ENCODE data around the gene KANTR. TPM values are rescaled to one million over a fixed set of nuclear protein-coding genes. Genes with fewer than 3 reads are reported as not detected.

Gene KANTR
- total RNA-seq, 1 donor from 2014 or later, result 10.1 TPM

DNA sequence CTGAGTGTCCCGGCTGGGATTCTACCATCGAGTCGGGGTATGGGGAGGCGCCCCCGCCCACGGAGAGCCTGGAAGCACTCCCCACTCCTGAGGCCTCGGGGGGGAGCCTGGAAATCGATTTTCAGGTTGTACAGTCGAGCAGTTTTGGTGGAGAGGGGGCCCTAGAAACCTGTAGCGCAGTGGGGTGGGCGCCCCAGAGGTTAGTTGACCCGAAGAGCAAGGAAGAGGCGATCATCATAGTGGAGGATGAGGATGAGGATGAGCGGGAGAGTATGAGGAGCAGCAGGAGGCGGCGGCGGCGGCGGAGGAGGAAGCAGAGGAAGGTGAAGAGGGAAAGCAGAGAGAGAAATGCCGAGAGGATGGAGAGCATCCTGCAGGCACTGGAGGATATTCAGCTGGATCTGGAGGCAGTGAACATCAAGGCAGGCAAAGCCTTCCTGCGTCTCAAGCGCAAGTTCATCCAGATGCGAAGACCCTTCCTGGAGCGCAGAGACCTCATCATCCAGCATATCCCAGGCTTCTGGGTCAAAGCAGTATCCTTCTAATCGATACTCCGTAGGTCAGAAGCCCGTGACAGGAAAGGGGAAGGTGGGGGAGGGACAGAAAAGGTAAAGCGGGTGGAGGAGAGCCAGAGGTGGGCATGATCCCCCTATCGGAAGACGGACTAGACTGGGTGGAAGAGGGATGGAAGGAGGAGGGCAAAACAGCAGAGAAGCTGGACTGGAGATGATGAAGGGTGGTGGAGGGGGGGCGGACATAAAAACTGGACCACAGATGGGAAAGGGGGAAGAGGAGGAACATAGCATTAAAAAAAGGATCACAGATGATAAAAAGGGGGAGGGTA lies 10.9 kb upstream of the KANTR start:
- H3K9me3 Mint-ChIP-seq, result peaks cover 3% of the 10 kb centered on the region
- peaks cover 45% of the 10 kb centered on the region for H3K4me1 Mint-ChIP-seq
- peaks cover 14% of the 10 kb centered on the region for H3K36me3 Mint-ChIP-seq (ENCODE audit: low read depth)
- H3K4me3 Mint-ChIP-seq, result peak overlapping the region; percentile 88
- TF ChIP-seq, protein P1, sequence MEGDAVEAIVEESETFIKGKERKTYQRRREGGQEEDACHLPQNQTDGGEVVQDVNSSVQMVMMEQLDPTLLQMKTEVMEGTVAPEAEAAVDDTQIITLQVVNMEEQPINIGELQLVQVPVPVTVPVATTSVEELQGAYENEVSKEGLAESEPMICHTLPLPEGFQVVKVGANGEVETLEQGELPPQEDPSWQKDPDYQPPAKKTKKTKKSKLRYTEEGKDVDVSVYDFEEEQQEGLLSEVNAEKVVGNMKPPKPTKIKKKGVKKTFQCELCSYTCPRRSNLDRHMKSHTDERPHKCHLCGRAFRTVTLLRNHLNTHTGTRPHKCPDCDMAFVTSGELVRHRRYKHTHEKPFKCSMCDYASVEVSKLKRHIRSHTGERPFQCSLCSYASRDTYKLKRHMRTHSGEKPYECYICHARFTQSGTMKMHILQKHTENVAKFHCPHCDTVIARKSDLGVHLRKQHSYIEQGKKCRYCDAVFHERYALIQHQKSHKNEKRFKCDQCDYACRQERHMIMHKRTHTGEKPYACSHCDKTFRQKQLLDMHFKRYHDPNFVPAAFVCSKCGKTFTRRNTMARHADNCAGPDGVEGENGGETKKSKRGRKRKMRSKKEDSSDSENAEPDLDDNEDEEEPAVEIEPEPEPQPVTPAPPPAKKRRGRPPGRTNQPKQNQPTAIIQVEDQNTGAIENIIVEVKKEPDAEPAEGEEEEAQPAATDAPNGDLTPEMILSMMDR (conservative IDR thresholded peaks at IDR 0.05), result no peak
- H3K27ac Mint-ChIP-seq (ENCODE audit: unreplicated experiment), result no peak overlapping the region
- DNase-seq (ENCODE audit: low read depth, low spot score), result no peak
- no peaks in the 10 kb centered on the region for H3K27me3 Mint-ChIP-seq (ENCODE audit: low read depth)

DNA sequence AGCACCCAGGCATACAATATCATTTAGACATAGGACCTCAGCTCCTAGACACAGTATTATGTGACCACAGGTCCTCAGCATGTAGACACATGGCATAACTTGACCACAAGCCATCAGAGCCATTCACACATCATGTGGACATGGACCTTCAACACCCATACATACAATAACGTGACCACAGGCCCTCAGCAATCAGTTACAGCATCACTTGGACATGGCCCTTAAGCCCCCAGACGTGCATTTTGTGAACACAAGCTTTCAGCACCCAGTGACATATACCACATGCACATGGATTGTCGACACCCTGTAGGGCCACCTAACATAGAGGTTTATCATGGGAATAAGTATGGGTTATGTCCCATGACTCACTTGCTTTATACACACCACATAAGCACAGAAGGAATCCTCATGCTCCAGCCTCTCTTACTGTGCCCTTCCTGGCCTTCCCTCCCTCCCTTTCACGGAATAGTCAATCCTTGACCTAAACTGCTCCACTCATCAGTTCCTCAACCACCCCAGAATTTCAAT lies 9.8 kb upstream of the KANTR start:
- Mint-ChIP-seq H3K9me3 (peaks cover 3% of the 10 kb centered on the region), H3K27ac (ENCODE audit: unreplicated experiment) (no peak overlapping the region)

GRCh38 chrX:53084863-53085262 lies 9.1 kb upstream of the KANTR start:
- Mint-ChIP-seq H3K4me1 (peaks cover 60% of the 10 kb centered on the region), H3K27me3 (ENCODE audit: low read depth) (no peaks in the 10 kb centered on the region), H3K36me3 (ENCODE audit: low read depth) (peaks cover 12% of the 10 kb centered on the region), H3K9me3 (peaks cover 3% of the 10 kb centered on the region), H3K27ac (ENCODE audit: unreplicated experiment) (no peak overlapping the region), H3K4me3 (peak overlapping the region; percentile 88)
- DNase-seq (ENCODE audit: low read depth, low spot score), result no peak
- TF ChIP-seq, protein P1 (conservative IDR thresholded peaks at IDR 0.05), result no peak

More for the DNA sequence above, 9.8 kb upstream of the KANTR start:
- H3K4me1 Mint-ChIP-seq, result peaks cover 57% of the 10 kb centered on the region
- TF ChIP-seq, protein P1 (conservative IDR thresholded peaks at IDR 0.05), result no peak
- H3K36me3 Mint-ChIP-seq (ENCODE audit: low read depth), result peaks cover 14% of the 10 kb centered on the region
- no peaks in the 10 kb centered on the region for H3K27me3 Mint-ChIP-seq (ENCODE audit: low read depth)
- H3K4me3 Mint-ChIP-seq, result peak overlapping the region; percentile 88
- DNase-seq (ENCODE audit: low read depth, low spot score), result no peak

DNA sequence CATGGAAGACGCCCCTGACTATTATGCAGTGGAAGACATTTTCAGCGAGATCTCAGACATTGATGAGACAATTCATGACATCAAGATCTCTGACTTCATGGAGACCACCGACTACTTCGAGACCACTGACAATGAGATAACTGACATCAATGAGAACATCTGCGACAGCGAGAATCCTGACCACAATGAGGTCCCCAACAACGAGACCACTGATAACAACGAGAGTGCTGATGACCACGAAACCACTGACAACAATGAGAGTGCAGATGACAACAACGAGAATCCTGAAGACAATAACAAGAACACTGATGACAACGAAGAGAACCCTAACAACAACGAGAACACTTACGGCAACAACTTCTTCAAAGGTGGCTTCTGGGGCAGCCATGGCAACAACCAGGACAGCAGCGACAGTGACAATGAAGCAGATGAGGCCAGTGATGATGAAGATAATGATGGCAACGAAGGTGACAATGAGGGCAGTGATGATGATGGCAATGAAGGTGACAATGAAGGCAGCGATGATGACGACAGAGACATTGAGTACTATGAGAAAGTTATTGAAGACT lies 8.2 kb upstream of the KANTR start:
- DNase-seq (ENCODE audit: low read depth, low spot score), result no peak
- Mint-ChIP-seq H3K27me3 (ENCODE audit: low read depth) (no peaks in the 10 kb centered on the region), H3K36me3 (ENCODE audit: low read depth) (peaks cover 12% of the 10 kb centered on the region), H3K27ac (ENCODE audit: unreplicated experiment) (no peak overlapping the region), H3K4me1 (peaks cover 58% of the 10 kb centered on the region), H3K9me3 (peaks cover 3% of the 10 kb centered on the region), H3K4me3 (peak overlapping the region; percentile 49)
- TF ChIP-seq, protein P1 (conservative IDR thresholded peaks at IDR 0.05), result no peak

GRCh38 chrX:53086464-53086863 lies 7.5 kb upstream of the KANTR start:
- no peak overlapping the region for H3K27ac Mint-ChIP-seq (ENCODE audit: unreplicated experiment)
- peaks cover 3% of the 10 kb centered on the region for H3K9me3 Mint-ChIP-seq

More at GRCh38 chrX:53086464-53086863, 7.5 kb upstream of the KANTR start:
- peak overlapping the region; percentile 93 for H3K4me3 Mint-ChIP-seq
- no peak for DNase-seq (ENCODE audit: low read depth, low spot score)
- TF ChIP-seq, protein P1 (conservative IDR thresholded peaks at IDR 0.05), result no peak
- H3K27me3 Mint-ChIP-seq (ENCODE audit: low read depth), result no peaks in the 10 kb centered on the region
- H3K36me3 Mint-ChIP-seq (ENCODE audit: low read depth), result peaks cover 12% of the 10 kb centered on the region
- H3K4me1 Mint-ChIP-seq, result peaks cover 55% of the 10 kb centered on the region

Data from neural crest cell (in vitro differentiated cells).